NOMO-1 treated with dmso at 0.1 percent for 144 hours (cell line): ENCODE data around the gene LPA.

Source experiments
- DNase-seq: peaks from one replicate; lab custom pipeline; 2025; ENCODE audit not compliant: unreplicated experiment; lab: John Stamatoyannopoulos, UW

Gene LPA

GRCh38 chr6:160519133-160519532 is 144.9 kb downstream of the LPA start:
- no peak for DNase-seq

DNA sequence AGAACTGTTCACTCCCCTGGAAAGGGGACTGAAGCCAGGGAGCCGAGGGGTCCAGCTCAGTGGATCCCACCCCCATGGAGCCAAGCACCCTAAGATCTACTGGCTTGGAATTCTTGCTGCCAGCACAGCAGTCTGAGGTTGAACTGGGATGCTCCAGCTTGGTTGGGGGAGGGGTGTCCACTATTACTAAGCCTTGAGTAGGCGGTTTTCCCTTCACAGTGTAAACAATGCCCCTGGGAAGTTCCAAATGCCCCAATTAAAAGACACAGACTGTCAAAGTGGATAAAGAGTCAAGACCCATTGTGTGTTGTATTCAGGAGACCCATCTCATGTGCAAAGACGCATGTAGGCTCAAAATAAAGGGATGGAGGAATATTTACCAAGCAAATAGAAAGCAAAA is 150.2 kb downstream of the LPA start:
- no peak for DNase-seq

DNA sequence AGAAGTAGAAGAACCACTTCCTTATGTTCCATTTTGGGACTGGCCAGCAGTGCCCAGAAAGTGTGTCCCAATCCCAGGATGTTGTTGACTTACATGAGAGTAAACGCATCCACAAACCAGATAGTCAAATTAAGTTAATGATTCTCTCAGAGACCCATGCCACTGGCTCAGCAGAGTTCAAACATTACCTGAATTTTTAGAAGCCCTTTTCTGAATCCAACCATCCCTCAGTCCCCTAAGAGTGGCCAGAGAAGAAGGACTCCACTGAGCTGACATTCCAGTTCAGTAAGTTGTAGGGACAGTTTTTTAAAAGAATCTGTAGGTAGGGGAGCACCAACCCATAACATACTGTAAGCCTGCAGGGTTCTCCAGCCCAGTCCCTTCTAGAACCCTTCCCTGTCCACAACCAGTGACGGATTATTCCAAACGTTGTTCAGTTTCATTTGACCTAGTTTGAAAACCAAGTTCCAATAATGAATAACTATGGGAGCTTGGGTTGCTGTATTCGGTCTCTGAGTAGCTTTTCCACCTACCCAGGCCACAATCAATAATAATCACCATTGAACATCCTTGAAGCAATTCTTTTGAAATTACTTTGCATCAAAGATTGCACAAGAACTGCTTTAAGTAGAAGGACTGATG is 153.0 kb downstream of the LPA start:
- no peak for DNase-seq

DNA sequence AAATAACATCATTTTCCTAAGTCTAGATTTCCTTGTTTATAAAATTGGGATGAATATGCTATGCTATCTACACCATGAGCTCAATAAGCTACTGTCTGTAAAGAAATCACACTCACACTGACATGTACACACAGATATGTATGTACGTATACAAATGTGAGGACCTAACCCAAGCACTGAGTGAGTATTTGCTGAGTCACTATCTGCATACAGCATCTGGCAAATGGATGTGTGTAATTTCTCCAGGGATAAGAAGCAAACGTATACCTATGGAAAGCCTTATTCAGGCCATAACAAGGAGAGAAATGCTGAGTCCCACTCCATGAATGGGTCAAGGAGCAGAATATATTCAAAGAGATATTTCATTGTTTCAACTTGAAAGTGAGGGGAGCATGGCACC is 153.9 kb downstream of the LPA start:
- DNase-seq = no peak

- no peak for DNase-seq
Measured at GRCh38 chr6:160509610-160510009, 154.5 kb downstream of the LPA start.

DNA sequence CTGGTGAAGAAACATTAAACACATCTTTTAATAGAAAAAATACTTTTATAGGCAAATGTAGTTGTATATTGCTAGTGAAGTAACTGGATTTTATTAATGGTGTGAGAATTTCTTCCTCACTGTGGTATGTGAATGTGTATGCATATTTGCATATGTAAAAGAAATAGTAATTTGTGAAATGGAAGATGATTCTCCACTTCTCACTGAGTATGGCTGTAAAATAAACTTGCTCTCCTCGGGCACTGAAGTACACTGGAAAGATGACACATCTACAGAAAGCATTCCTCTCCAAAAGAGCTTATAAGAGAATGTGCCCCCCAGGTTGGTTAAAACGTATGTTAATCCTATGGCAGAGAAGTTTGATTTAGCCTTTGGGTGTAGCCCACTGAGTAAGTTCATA is 155.5 kb downstream of the LPA start:
- no peak for DNase-seq

GRCh38 chr6:160507420-160507819 is 156.7 kb downstream of the LPA start:
- no peak for DNase-seq

- DNase-seq = no peak
Measured at GRCh38 chr6:160505970-160506369, 158.1 kb downstream of the LPA start.

DNA sequence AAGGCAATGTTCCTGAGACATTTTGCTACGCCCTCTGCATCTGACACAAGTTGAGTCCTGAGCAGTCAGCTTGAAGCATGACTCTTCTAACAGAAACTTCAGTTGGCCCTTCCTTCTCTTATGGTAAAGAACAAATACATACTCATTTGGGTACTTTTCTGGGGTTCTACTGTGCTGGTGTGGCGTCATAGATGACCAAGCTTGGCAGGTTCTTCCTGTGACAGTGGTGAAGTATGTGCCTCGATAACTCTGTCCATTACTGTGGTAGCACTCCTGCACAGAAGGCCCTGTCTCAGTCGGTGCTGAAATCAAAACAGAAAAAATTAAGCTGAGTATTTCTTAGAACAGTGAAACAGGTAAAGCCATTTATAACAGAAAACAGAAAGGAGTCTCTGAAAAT is 163.4 kb downstream of the LPA start:
- no peak for DNase-seq

- DNase-seq = no peak
Measured at GRCh38 chr6:160494576-160494975, 169.5 kb downstream of the LPA start.

DNA sequence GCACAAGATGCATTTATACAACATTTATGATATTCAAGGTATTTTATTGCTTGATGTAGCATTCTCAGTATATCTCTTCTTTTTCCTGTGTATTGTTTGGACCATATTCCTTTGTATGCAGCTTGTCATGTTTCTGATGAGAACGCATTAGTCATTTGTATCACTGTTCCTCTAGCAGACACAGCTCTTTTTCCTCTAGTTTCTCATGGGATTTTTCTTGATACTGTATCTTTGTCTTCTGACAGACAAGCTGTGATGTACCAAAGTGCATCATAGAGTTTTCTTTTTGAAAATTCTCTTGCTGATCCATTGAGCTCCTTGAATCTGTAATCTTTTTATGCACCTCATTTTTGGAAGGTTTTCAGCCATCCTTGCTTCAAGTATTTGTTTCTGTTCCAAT is 175.0 kb downstream of the LPA start:
- DNase-seq = no peak

DNA sequence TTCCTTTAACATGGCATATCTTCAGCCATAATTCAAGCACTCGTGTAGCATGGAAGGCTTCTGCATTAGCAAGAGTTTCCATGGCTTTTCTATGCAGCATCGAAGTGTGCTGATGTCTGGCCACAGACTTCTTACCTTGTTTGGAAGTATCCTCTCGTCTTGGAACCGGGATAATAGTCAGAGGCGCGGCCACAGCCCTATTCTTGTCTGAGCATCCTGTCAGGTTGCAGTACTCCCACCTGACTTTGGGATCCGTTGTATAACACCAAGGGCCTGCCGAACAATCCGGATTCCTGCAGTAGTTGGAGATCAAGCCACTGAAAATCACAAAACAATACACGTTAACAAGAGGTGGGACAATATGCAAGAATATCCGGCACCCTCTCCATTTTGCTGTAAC is 177.0 kb downstream of the LPA start:
- no peak for DNase-seq
